Smooth muscle cell of the brain vasculature (primary cell): ENCODE results near the gene NOM1.

Experiments used
- DNase-seq: peaks from one replicate; pipeline ENCODE4 v3.0.0-alpha.2; 2012; ENCODE audit warnings: low read depth, low spot score

The NOM1 gene

GRCh38 chr7:157005456-157006204, 56.1 kb downstream of the NOM1 start:
- DNase-seq = no peak

DNA sequence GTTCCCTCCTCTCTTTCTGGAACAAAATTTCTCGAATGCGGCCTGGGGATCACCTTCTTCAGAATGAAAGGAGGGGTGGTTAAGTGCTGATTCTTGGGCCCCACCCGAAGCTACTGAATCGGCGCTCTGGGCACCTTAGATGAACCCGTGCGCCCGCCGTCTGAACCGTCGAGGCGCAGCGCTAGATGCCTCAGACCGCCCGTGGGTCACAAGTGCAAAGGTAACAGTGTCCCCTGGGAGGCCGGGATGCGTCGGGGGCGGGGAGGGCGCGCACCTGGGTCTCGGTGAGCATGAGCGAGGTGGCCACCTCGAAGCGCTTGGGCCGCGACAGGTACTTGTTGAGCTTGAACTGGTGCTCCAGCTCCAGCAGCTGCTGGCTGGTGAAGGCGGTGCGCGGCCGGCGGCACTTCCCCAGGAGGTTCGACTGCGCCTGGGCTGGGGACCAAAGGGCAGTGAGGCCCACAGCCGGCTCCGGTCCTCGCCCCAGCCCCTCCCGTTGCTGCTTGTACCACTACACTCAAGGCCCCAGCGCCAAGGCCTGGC, 56.8 kb downstream of the NOM1 start:
- no peak for DNase-seq

DNA sequence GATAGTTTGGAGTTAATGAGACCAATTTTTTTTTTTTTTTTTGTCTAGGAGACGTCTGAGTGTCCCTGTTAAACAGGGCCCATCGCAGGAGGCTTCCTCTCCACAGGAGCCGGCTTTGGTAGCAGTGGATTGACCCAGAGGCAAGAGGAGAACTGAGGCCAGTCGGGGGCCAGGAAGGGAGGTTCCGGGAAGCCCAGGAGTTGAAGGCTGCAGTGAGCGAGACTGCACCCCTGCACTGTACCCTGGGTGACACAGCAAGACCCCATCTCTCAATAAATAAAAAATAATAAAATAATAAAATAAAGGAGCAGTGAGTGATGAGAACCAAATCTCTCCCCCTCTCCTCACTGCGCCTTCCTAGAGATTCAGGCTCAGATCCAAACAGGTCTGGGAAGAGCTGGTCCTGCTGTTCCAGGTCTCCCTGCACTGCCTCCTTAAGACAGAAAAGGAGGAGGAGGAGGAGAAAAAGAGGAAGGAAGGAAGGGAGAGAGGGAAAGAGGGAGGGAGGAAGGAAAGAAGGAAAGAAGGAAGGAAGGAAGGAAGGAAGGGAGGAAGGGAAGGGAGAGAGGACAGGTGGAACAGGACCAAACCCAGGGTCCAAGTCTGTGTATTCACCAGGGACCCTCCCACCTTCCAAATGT, 57.4 kb downstream of the NOM1 start:
- DNase-seq = no peak

GRCh38 chr7:157007470-157008066, 58.1 kb downstream of the NOM1 start:
- no peak for DNase-seq

GRCh38 chr7:157008206-157009169, 59.0 kb downstream of the NOM1 start:
- no peak for DNase-seq

DNA sequence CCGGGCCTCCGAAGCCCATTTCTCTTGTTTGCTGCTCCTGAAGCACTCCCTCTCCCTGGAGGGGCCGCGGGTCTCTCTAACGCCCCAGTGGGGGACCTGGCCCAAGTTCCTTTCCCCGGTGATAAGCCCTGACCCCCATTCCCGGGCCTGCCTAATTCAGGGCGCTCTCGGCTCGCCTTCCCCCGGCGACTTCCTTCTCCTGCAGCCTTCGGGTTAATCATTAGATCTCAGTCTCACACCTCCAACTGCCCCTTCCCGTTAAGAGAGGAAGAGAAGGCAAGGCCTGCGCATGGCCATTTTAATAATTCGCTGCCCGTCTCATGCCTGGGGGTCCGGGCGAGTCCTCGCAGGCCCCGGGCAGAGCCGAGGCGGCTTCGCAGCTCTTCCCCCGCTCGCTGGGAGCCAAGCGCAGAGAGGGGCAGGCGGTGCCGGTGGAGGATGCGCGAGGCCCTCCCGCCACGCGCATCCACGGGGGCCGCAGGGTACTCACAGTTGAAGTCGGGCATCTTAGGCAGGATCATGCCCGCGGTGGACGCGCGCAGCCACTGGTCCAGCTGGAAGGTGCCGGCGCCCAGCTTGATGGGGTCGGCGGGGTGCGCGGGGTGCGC, 59.8 kb downstream of the NOM1 start:
- DNase-seq = no peak

DNA sequence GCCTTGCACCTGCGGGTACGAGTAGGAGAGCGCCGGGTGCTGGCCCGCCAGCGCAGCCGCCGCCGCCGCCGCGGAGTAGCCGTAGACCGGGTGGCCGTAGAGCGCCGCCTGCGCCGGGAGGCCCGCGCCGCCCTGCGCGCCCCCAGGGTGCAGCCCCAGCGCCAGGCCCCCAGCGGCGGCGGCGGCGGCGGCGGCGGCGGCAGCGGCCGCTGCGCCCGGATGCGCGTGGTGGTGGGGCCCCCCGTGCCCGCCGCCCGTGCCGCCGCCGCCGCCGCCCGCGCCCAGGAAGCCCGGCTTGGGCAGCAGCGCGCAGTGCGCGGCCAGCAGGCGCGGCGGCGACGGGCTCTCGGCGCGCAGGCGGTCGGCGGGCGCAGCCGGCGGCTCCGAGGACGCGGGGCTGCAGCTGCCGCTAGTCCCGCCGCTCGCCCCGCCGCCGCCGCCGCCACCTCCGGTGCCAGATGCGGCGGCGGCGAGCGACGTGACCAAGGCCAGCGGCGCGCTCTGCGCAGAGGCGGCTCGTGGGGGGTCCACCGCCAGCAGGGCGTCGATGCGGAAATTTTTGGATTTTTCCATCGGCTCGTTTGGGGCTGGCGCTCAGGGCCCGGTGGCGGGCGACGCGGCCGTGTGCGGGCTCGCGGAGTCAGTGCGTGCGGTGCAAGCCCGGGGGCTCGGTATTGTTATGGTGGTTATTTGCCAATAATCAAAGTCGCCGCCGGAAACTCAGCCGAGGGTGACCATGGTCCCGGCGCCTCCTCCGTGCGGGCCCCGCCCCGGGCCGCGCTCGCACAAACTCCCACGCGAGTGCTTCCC, 60.5 kb downstream of the NOM1 start:
- DNase-seq = no peak

DNA sequence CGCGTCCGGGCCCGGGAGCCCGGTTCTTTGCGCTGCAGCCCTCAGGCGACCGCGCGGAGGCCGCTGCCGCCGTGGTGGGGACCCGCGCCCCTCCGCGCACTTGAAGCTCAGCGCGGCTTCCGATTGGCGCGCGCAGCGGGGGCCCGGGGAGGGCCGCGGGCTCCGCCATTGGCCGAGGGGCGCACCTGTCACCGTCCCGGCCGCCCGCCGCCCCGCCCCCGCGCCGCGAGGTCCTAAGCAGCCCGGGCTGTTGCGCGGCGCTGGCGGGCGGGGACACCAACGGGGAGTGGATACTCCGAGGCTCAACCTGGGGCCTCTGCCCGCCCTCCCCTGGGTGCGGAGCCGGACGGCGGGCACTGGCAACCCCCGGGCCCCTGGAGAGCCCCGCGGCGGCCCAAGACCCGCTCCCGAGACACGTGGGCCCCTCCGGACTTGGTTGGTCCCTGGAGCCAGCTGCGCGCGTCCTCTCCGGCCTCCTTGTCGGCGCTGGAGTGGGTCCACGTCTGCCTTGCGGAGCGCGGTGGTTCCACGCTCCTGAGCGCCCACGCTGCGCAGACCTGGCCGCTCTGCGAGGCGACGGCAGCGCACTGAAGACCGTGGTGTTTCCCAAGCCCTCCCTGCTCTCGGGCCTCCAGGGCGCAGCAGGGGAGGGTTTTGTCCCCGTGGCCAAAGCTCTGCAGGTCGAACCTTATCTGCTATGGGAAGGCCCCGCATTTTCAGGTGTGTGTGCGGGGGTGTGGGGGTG, 61.2 kb downstream of the NOM1 start, which contains the start of gene MNX1:
TSS of gene MNX1 (minus strand) at position 76 of the 745 bp plus-strand sequence. CDS start 313 bp downstream, outside the sequence.
- DNase-seq = no peak

GRCh38 chr7:157011333-157012112, 62.0 kb downstream of the NOM1 start:
- DNase-seq = no peak

- no peak for DNase-seq
Observed at GRCh38 chr7:157012113-157012547, 62.6 kb downstream of the NOM1 start.

GRCh38 chr7:157013101-157013500, 63.6 kb downstream of the NOM1 start:
- DNase-seq = no peak

GRCh38 chr7:157013602-157014549, 64.4 kb downstream of the NOM1 start:
- DNase-seq = no peak

GRCh38 chr7:157014635-157015555, 65.4 kb downstream of the NOM1 start:
- DNase-seq = no peak

- no peak for DNase-seq
Observed at GRCh38 chr7:157016024-157016351, 66.5 kb downstream of the NOM1 start.

DNA sequence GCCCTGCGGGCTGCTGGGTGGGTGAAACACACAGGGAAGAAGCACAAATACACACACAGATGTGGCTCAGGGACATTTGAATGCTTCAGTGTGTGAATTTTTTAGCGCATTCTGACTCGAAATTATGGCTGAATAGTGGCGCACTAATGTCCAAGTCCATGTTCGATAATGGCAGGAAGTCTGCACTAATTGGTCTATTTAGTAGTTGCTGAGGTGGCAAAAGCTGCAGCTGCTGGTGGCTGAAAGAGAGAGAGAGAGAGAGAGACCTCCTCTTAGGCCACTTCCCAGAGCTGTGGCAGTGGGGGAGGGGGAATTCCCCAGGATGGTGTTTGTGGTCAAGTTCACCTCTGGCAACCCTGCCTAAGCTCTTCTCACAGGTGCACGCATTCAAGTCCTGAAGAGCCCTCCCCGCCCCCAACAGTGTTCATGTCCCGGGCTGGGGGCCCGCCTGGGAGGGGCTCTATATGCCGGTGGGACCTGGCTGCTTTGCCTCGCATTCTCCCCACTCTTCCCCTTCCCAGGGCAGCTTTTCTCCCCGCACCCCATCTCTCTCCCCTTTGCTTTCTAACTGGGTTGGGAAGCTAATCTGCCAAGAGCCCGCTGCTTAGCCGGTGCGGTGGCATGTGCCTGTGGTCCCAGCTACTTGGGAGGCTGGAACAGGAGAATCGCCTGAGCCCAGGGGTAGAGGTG, 67.0 kb downstream of the NOM1 start:
- no peak for DNase-seq

DNA sequence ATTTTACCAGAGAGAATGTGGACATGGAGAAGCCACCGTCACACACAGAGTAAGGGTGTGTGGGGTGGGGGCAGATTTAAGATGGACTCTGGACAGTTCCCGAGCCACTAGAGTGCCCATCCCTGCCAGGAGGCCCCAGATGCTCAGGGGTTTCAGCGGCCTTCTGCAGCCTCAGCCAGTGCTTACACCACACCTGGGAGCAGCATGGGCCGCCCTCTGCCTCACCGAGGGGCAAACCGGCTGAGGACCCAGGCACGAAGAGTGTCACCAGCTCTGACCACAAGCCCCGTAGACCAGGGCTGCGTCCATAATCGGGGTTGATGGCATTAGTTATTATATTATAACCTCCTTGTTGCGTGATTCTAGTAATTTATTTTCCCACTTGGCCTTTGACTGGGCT, 67.6 kb downstream of the NOM1 start:
- no peak for DNase-seq
